NCI-H2227 (cell line): ENCODE data around the gene COG5.

Experiments
- DNase-seq: peaks from one replicate; lab custom pipeline; 2025; ENCODE audit not compliant: unreplicated experiment; lab: John Stamatoyannopoulos, UW

Gene COG5

DNA sequence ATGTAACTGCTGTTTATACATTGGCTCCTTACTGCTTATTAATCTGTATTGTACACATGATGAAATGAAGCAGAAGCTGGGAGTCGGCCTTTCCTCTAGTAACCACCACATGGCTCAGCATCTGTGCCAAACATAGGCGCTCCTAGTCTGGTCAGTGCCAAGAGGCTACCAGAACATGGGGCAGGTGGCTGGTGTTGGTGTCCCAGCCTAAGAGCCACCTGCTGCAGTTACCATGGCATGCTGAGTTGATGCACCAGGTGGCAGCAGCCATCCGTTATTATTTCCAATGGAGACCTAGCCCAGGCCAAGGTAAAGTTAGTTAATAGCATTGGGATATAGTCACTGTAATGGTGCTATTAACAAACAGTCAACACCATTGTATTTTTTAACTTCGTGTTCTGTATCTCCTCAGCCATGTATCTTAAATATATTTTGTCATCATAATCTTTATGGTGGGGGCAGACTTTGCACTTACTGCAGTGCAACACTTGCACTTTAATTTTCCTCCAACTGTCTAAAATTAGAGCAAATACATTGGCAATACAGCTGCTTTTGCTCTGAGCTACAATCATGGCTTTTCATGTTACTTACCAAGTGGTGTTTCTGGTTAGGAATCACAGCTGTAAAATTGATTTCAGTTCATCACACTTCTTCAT, 361.8 kb downstream of the COG5 start:
- DNase-seq = peak; percentile 67

DNA sequence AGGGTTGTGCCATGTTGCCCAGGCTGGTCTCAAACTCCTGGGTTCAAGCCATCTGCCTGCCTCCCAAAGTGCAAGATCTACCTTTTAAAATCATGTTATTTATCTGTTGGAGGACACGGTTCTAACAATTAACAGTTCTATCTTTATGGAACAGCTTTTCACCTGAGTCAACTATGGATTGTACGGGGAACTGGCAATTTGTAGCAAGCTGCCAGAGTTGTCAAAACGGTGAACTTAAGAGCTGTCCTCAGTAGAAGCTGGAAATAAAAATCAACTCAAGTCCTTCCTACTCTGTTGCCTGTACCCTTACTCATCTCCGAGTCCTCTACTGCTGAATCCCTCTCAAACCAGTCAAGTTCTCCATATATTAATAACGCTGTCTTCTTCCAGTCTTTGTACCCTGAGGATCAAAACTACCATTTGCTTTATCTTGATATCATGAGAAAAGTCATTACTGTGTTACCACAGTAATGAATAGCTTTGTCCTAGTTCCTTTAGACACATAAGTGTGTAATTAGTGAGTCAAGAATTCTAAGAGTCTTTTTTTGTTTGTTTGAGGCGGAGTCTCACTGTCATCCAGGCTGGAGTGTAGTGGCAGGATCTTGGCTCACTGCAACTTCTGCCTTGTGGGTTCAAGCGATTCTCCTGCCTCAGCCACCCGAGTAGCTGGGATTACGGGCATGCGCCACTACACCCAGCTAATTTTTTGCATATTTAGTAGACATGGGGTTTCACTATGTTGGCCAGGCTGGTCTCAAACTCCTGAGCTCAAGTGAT, 366.7 kb downstream of the COG5 start:
- DNase-seq = no peak

DNA sequence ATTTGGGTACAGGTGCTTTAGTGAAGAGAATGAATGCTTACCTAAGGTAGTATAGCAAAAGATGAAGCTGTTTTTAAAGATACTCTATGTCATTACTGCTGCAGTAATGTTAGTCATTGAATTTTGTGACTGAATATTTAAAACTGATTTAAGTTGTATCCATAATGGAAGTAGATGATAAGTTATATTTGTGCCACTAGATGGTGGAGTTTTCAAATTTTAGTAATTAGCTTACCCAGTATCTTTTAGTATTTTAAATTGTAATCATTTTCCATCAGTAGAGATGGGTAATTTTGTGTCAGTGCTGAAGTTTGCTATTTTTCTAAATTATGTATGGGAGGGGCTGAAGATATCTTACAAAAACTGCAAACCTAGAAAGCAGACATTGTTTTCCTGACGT, 369.7 kb downstream of the COG5 start:
- DNase-seq = no peak

GRCh38 chr7:107190090-107190489, 373.6 kb downstream of the COG5 start:
- no peak for DNase-seq

DNA sequence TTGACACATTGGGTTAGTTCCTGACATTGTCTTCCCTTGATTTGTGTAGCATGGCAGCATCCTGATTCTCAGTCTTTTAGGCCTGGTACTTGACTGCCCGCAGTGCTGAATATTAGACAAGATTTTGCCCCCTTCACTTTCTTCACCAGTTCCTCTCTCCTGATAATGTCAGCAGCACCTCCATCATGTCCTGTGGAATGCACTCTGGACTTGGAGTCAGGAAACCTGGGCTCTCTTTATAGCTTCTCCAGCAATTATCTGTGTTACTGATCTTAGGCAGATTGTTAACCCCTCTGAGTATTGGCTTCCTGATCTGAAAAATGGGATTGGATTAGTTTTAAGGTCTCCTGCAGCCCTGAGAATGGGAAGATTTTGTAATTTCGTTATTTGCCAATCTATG, 375.9 kb downstream of the COG5 start:
- DNase-seq = no peak

- DNase-seq = no peak
Observed at GRCh38 chr7:107186240-107186639, 377.5 kb downstream of the COG5 start.

GRCh38 chr7:107185716-107186115, 378.0 kb downstream of the COG5 start:
- DNase-seq = no peak

GRCh38 chr7:107181172-107181571, 382.5 kb downstream of the COG5 start:
- no peak for DNase-seq

DNA sequence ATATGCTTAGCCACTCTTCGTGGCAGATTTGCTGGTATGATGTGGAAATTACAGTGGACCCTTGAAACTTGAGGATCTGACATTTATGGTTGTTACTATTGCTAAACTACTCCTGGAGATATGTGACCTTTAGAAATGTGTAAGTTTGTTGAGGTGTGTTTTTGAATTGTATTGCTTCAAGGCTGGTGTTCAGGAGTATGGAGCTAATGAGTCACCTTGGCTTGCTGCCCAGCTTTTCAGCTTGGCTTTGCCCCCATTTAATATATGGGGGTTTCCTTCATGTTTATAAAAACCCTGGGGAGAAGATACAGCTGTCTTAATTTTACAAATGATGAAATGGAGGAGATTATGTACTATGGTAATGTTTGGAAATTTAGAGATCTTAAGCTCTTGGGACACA, 383.3 kb downstream of the COG5 start:
- DNase-seq = peak; percentile 31

GRCh38 chr7:107179326-107180164, 384.2 kb downstream of the COG5 start:
- DNase-seq = no peak

DNA sequence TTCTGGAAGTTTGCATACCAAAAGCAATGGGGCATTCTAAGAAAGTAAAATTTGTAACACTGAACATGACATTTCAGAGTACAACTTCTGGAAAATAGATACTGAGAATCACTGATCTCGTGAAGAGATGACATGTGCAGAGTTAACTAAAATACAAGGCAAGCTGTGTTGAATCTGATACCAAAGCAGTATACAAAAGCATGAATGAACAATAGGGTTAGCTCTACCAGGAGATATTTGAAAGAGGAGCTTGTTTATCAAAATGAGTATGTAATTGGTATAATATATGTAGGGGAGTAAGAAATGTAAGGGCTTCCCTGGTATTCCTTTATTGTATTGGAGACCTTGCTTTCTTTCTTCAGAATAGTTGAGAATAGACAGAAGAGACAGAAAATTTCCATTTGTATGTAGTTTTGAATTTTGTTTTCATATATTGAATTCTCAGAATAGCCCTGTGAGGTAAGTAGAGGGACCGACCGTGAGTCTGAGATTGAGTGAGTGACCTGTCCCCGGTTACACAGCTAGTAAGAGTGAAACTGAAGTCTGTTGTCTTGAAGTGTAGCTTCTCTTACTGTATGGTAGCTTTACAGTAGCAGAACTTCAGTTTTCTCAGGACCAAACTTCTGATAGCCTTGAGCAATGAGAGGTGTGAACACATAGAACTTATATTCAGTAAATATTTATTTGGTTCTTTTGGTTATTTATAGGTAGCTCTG, 389.9 kb downstream of the COG5 start:
- DNase-seq = no peak

DNA sequence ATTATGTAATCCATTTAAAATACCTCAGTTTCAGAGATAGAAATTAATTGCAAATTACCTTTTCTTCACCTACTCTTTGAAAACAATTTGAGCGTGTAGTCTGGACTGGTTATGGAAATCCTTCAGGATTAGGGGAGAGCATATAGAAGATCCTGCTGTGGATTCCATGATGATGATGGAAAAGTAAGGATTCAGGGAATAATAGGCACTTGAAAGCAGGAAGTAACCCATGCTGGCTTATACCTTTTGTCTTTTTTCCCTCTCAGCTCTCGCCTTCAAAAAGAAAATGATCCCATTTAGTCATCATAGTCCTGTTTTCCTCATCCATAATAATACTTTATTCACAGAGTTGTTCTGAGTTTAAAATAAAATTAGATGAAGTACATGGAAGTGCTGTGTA, 390.5 kb downstream of the COG5 start:
- no peak for DNase-seq

DNA sequence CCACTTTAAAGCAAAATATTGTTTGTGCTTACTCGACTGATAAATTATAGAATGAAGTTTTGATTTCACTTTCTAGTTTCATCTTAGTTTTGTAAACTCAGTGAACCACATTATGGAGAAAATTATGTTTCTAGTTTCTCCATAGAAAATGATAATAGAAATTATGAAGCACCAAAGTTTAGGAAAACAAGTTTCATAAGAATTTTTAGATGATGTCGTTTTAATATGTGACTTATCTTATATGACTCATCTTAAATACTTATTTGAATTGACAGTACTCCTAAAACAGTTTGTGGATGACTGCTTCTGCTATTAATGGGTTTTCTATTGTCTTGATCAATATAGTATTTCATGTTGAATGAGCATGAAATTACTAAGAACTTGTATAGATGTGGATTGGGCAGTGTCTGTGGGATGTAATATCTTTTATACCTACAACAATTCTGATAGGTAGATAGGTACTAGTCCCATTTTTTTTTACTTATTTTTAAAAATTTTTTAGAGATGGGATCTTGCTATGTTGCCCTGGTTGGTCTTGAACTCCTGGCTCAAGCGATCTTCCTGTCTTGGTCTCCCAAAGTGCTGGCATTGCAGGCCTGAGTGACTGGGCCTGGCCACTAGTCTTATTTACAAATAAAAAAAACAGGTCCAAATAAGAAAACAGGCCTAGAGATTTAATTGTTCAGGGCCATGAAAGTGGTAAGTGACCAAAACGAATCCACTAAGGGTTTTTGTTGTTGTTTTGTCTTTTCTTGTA, 391.3 kb downstream of the COG5 start:
- no peak for DNase-seq

- no peak for DNase-seq
Observed at GRCh38 chr7:107171496-107171895, 392.2 kb downstream of the COG5 start.

- no peak for DNase-seq
Observed at GRCh38 chr7:107170051-107170915, 393.4 kb downstream of the COG5 start.

DNA sequence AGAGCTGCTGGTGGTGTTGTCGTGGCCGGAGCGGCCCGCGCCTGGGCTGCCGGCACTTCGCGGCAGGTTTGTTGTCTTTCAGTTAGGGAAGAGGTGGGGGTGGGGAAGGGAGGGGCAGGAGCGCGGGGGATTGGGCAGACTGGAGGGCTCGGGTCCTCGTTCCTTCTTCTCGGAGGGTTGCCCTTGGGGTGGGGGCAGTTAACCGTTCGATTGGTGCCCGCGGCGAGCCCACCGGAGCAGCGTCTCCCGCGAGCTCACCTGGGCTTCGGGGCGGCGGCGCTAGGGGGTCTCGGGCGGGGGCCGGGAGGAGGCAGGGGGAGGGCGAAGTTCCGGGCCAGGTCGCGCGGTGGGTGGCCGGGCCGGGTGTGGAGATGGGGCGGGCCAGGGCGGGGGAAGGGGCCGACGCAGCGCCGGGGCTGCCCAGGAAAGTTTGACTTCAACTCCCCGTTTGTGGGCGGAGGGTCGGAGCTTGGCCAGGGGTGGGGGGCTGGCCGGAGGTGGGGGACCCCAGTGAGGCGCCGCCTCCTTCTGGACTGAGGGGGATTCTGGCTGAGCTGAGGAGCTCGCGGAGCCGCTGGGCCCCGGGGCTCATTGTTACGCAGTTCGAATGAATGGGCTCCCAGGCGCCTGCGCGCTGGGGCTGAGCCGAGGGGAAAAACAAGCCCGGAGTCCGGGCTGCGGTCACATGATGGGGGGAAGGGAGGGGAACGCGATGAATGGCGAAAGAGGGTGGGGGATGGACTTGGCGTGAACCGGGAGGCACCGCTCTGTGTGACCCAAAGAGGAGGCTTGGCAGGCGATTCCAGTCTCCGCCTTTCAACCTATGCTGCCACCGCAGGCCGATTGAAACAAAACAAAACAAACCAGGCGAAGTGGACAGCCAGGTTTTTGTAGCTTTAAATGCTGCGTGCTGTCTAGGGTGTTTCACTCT, 394.3 kb downstream of the COG5 start:
- peak; percentile 97 for DNase-seq

DNA sequence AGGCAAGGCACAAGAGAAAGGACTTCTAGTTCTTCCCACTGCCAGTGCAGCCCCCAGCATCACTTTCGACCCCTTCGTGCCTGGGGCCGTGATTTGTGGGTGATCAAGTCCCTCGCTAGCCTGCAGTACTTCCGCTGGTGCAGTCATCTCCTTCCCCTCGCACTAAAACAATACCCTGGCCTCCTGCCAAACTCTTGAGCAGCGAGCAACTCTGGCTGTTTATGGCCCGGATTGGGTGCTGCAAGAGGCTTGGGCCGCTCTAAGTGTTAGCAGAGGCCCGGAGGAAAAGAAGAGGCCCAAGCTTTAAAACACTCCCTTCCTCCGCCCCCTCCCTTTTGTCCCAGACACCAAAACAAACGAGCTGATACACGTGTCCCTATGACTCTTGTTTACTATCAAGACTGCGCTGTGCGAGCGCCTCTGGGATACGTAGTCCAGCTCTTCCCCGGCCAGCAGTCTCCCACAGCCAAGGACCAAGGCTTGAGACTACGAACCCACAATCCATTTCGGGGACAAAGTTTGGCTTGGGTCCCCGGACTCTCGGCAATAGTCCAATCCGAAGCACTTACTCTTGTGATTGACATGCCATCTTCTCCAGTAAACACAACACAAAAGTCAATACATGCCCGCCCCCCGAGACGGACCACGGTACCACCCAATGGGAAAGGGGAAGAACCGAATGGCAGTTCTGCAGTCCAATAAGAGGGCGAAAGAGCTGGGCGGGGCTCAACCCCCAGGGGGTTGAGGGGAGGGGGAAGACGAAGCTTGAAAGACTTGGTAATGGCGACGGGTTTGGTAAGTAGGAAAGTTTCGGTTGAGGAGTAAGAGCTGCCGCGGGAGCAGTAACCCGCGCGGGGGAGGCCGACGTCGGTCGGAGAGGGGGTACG, 395.2 kb downstream of the COG5 start, which contains the start of gene HBP1:
TSS of gene HBP1 (plus strand) at position 771 of the 887 bp plus-strand sequence. CDS start 10,891 bp downstream, outside the sequence.
- DNase-seq = peak; percentile 100
